Measurements from ENCODE around the gene SLC41A3.

SLC41A3 gene

GRCh38 chr3:126083913-126084767 lies at the start of gene SLC41A3:
SLC41A3 (minus strand) TSS chr3:126084124; CDS start chr3:126068219, 15,905 bp downstream.
- DNase-seq (ENCODE audit: low spot score), result peak; percentile 89

GRCh38 chr3:126133606-126134005 lies 49.7 kb upstream of the SLC41A3 start:
- DNase-seq (ENCODE audit: low spot score), result no peak

GRCh38 chr3:126132751-126133511 lies 49.0 kb upstream of the SLC41A3 start:
- no peak for DNase-seq (ENCODE audit: low spot score)

GRCh38 chr3:126131881-126132750 lies 48.2 kb upstream of the SLC41A3 start:
- no peak for DNase-seq (ENCODE audit: low spot score)

- no peak for DNase-seq (ENCODE audit: low spot score)
These were observed 47.2 kb upstream of the SLC41A3 start for GRCh38 chr3:126130981-126131745.

- no peak for DNase-seq (ENCODE audit: low spot score)
These were observed 46.3 kb upstream of the SLC41A3 start for GRCh38 chr3:126130081-126130855.

- no peak for DNase-seq (ENCODE audit: low spot score)
These were observed 45.5 kb upstream of the SLC41A3 start for GRCh38 chr3:126129398-126129891.

- DNase-seq (ENCODE audit: low spot score), result no peak
These were observed 44.8 kb upstream of the SLC41A3 start for GRCh38 chr3:126128504-126129397.

GRCh38 chr3:126127904-126128303 lies 44.0 kb upstream of the SLC41A3 start:
- no peak for DNase-seq (ENCODE audit: low spot score)

GRCh38 chr3:126127452-126127851 lies 43.5 kb upstream of the SLC41A3 start:
- no peak for DNase-seq (ENCODE audit: low spot score)

GRCh38 chr3:126126811-126127431 lies 43.0 kb upstream of the SLC41A3 start:
- no peak for DNase-seq (ENCODE audit: low spot score)

- no peak for DNase-seq (ENCODE audit: low spot score)
These were observed 42.4 kb upstream of the SLC41A3 start for GRCh38 chr3:126126286-126126685.

GRCh38 chr3:126125781-126126251 lies 41.9 kb upstream of the SLC41A3 start:
- DNase-seq (ENCODE audit: low spot score), result no peak

GRCh38 chr3:126125341-126125740 lies 41.4 kb upstream of the SLC41A3 start:
- DNase-seq (ENCODE audit: low spot score), result no peak

GRCh38 chr3:126124896-126125295 lies 41.0 kb upstream of the SLC41A3 start:
- no peak for DNase-seq (ENCODE audit: low spot score)

- no peak for DNase-seq (ENCODE audit: low spot score)
These were observed 40.4 kb upstream of the SLC41A3 start for GRCh38 chr3:126124148-126124868.

- no peak for DNase-seq (ENCODE audit: low spot score)
These were observed 37.7 kb upstream of the SLC41A3 start for GRCh38 chr3:126121632-126122031.

GRCh38 chr3:126121074-126121473 lies 37.1 kb upstream of the SLC41A3 start:
- DNase-seq (ENCODE audit: low spot score), result no peak
